HG02642 (cell line): ENCODE results near the gene COL18A1.

Experiments
- ATAC-seq: cut with Tn5 transposase; IDR thresholded peaks from one replicate; pipeline ENCODE4 v1.9.1; 2021; ENCODE audit warnings: mild to moderate bottlenecking; ENCODE audit not compliant: unreplicated experiment, poor library complexity

Gene COL18A1

DNA sequence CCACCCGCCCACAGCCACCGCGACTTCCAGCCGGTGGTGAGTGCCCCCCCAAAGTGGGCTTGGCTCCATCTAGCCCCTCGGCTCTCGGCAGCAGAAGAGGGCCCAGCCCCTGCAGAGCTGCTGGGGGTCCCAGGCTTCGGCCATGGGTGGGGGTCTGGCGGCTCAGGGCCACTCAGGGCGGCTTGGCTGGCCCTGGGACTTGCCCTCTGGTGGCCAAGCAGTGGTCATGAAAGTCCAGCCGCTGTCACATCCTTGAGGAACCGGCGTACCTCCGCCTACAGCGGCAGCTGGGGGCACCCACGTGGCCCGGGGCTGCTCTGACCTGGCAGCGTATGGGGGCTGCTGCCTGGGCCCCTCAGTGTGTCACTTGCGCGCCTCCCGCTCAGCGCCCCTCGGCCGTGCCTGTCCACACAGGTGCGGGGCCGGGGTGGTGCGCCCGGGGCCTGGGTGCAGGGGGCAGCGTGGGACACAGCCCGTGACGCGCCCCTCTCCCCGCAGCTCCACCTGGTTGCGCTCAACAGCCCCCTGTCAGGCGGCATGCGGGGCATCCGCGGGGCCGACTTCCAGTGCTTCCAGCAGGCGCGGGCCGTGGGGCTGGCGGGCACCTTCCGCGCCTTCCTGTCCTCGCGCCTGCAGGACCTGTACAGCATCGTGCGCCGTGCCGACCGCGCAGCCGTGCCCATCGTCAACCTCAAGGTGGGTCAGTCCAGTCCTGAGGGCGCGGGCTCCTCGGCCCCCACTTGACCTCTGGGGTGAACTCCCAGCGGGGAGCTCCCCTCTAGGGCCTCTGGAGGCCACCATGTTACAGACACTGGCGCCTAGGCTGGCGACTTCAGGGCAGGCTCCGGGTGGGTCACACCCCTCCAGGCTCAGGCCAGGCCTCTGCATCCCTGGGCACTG is 104.9 kb downstream of the COL18A1 start:
- no peak for ATAC-seq

DNA sequence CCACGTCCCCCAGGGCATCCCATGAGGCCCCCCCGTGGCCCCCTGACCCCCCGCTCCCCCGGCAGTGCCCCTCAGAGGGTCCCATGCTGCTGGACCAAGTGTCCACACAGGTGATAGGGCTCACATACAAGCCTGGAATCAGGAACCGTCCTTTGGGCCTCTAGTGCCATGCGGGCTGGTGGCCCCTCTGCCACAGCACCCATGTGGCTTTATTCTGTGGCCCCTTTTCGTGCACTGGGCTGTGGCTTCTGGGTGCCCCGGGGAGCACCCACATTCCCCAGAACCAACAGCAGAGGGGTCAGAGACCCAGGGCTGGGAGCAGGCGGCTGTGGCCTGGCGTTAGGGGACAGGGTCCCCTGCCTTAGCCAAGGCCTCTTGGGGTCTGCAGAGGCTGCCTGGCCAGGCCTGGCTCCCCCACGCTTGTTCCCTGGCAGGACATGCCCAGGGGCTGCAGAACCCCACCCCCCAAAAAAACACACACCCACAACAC is 105.5 kb downstream of the COL18A1 start:
- ATAC-seq: no peak

DNA sequence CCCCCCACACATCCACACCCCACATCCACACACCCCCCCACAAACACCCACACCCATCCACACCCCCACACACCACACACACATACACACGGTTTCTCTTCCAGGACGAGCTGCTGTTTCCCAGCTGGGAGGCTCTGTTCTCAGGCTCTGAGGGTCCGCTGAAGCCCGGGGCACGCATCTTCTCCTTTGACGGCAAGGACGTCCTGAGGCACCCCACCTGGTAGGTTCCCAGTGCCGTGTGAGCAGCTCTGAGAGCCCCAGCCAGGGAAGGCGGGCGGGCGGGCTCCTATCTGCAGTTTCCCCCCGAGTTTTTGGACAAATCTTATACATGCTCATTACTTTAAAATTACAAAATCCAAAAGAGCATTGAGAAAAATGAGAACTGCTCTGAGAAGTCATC is 106.0 kb downstream of the COL18A1 start:
- no peak for ATAC-seq

DNA sequence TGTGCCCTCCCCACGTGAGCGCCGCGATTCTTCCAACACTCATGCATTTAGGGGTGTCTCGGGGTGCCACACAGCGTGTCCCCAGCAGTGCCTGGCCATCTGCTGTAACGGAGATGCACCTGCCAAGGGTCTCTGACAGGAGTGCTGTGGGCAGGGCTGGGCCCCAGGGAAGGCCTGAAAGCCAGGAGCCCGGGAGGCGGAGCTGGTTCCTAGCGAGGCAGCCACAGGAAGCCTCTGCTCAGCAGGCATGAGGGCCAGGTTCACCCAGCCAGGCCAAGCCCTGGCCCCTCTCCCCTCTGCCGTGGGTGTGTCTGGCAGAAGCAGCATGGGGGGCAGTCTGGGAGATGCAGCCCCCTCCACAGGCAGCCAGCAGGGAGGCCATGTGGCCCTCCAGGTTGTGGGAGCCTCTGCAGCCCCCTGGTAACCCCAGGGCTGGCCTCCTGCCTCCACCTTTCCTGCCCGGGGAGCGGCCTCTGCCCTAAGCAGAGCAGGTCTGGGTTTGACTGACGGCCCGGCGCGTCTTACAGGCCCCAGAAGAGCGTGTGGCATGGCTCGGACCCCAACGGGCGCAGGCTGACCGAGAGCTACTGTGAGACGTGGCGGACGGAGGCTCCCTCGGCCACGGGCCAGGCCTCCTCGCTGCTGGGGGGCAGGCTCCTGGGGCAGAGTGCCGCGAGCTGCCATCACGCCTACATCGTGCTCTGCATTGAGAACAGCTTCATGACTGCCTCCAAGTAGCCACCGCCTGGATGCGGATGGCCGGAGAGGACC is 106.9 kb downstream of the COL18A1 start:
- no peak for ATAC-seq

DNA sequence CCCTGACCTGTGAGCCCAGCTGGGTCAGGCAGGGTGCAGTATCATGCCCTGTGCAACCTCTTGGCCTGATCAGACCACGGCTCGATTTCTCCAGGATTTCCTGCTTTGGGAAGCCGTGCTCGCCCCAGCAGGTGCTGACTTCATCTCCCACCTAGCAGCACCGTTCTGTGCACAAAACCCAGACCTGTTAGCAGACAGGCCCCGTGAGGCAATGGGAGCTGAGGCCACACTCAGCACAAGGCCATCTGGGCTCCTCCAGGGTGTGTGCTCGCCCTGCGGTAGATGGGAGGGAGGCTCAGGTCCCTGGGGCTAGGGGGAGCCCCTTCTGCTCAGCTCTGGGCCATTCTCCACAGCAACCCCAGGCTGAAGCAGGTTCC is 107.6 kb downstream of the COL18A1 start:
- no peak for ATAC-seq

DNA sequence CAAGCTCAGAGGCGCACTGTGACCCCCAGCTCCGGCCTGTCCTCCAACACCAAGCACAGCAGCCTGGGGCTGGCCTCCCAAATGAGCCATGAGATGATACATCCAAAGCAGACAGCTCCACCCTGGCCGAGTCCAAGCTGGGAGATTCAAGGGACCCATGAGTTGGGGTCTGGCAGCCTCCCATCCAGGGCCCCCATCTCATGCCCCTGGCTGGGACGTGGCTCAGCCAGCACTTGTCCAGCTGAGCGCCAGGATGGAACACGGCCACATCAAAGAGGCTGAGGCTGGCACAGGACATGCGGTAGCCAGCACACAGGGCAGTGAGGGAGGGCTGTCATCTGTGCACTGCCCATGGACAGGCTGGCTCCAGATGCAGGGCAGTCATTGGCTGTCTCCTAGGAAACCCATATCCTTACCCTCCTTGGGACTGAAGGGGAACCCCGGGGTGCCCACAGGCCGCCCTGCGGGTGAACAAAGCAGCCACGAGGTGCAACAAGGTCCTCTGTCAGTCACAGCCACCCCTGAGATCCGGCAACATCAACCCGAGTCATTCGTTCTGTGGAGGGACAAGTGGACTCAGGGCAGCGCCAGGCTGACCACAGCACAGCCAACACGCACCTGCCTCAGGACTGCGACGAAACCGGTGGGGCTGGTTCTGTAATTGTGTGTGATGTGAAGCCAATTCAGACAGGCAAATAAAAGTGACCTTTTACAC is 108.2 kb downstream of the COL18A1 start:
- no peak for ATAC-seq

DNA sequence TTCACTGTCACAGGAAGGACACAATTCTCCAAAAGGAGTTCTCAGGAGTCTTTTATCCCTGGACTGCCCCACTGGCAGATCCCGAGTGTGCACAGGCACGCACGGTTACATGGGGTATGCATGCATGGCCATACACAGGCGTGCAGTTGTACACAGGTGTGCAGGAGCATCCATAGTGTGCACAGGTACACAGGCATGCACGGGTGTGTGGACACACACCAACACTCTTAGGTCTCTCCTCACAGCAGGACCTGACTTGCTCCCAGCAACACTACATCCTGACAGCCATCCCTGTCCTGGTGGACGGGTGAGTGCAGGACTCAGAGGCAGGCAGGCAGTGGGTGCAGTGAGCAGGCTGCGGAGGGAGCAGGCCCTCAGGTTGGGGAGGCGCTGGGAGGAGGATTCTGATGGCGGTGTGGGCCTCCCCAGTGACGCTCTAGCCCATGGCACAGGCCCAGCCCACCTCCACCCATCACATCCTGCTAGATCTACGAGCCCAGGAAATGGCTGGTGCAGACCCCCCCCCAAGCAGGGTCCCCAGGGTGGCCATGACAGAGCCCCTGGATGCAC is 108.9 kb downstream of the COL18A1 start:
- no peak for ATAC-seq

DNA sequence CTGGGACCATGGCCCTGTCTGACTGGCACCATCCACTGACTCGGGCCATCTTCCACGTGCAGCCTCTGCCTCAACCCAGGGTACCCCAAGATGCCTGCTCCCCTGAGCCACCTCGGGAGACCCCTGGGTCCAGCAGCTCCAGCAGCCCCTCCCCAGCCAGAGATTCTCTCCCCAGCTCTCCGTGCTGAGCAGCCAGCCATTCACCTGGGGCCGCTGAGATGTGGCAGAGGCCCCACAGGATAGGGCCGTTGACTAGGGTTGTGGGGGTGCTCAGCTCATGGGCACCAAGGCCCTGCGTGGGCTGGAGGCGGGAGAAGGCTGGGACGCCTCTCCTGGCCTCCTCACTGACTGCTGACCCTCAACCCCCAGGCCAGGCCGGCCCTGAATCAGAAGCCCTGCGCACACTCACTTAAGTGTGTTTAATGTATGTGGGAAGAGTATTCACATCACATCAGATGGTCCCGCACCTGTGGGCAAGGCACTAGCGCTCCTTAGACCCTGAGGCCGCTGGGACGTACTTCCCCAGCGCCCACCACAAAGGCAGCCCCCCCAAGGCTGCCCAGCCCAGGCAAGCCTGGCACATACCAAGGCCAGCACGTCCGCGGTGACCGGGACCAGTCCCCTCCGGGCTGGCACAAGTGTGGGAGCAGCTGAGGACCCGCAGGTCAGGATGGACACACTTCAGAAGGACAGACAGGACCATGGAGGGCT is 109.5 kb downstream of the COL18A1 start:
- ATAC-seq: no peak

DNA sequence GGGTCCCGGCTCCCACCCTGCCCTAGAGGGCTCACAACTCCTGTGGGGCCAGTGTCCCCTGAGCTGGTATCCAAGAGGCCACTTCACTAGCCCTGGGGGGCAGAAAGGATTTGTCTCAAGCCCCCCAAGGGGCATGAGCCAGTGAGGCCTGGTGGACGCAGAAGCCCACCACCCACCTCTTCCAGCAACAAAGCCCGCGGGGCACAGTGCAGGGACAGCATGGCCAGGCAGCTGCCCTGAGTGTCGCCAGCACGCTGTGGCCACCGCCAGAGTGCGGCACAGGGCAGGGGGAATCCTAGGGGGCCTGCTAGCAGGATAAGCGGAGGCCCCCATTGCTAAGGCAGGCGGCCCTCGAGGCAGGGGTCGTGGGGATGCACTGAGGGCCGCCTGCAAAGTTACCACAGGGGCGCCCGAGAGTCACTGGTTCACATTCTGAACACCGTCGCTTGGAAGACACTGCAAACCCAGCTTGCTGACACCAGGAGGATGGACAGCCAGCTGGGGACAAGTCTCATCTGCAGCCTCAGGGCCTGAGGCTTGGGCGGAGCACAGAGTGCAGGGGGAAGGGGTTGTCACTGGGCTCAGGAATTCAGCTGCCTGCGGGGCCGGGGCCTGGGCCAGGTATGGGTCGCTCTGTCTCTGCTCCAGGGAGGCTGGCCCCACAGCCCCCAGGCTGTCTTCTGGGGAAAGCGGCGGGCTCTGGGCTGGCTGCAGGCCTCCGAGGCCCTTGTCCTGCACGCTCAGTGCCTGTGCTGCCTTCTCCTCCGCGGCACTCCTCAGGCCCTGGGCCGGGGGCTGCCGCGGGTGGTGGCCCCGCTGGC is 110.5 kb downstream of the COL18A1 start:
- no peak for ATAC-seq

DNA sequence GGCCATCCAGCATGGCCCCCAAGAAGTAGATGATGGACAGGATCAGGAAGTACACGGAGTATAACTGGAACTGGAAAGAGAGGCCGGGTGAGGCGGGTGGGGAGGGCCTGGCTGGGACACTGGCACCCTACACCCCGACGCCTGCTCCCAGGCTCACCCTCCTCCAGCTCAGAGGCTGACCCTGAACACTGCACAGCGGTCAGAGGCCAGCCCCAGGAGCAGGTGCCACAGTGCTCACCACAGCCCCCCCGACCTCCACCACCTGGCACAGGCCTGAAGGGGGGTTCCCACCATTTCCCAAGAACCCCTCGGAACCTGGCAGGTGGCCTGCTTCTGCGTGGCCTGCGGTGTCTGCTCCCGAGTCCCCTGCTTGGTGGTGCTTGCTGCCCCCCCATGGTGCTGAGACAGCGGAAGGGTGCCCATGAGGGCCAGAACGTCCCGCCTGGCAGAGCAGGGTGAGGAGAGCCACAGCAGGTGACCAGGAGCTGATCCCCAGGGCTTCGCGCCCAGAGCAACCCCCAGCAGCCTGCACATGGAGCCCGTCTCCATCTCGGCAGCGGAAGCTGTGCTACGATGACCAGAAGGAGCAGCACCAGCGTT is 111.2 kb downstream of the COL18A1 start:
- no peak for ATAC-seq

DNA sequence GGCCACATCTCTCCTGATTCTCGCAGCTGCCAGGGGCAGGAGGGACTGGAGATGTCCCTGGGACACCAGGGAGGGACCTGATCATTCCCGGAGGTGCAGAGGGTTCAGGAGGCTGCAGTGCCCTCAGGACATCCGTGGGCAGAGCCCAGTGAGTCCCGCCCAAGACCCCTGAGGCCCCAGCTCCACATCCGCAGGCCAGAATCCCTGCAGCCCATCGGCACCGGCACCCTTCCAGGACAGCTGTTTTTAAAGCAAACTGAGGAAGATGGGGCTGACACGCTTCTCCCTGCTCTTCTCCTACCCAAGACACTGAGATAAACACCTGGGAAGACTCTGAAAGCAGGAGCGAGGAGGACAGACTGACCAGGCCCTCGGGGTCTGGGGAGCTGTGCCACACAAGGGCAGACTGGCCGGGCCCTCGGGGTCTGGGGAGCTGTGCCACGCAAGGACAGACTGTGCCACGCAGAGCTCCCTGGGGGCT is 111.7 kb downstream of the COL18A1 start:
- ATAC-seq: no peak

DNA sequence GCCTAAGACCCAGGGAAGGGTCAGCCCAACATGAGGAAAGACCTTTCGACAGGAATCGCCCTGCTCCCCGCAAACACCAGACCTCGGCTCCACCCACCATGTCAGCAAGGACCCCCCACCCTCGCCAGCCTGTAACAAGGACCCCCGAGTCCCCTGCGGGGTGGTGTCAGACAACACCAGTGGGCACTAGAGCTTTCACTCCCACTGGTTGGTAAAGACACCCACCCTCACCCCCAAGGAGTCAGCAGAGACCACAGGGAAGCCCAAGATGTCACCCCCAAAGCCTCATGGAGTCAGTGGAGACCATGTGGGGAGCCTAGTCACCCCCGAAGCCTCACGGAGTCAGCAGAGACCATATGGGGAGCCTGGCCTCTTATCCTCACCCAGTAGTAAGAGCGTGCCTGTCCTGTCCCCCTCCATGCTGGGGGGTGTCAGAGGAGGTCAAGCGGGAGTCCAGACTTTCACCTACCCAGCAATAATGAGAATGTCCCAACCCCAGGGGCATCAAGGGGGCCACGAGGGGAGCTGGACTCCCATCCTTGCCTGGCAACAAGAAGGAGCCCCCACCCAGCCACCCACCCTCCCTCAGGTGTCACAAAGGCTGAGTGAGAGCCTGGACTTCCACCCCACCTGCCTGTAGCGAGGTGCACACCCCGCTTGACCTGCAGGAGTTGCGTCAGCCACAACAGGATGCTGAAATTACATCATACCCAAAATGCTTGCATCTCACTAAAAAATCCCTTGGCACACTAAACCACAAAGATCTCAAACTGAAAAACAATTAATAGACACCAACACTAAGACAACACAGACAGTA is 112.5 kb downstream of the COL18A1 start:
- no peak for ATAC-seq

DNA sequence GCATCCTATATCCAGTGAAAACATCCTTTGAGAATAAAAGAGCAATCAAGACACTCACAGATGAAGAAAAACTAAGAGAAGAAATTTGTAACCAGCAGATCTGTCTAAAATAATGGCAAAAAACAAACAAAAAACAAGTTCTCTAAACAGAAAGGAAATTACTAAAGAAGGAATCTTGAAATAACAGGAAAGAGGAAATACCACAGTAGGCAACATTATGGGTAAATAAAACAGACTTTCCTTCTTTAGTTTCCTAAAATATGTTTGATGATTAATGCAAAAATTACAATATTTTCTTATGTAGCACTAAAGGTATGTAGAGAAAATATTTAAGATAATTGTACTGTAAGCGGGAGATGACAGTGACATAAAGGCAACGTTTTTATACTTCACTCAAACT is 113.8 kb downstream of the COL18A1 start:
- no peak for ATAC-seq

DNA sequence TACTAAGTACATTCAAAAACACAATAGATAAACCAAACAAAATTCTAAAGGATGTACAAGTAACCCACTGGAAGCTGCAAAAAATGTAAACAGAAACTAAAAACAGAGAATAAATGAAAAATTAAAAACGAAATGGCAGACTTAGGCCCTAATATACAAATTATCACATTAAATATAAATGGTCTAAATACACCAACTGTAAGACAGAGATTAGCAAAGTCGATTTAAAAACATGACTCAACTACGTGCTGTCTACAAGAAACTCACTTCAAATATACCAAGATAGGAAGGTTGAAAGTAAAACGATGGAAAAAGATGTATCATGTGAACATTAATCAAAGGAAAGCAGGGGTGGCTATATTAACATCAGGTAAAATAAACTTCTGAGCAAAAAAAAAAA is 114.2 kb downstream of the COL18A1 start:
- no peak for ATAC-seq

DNA sequence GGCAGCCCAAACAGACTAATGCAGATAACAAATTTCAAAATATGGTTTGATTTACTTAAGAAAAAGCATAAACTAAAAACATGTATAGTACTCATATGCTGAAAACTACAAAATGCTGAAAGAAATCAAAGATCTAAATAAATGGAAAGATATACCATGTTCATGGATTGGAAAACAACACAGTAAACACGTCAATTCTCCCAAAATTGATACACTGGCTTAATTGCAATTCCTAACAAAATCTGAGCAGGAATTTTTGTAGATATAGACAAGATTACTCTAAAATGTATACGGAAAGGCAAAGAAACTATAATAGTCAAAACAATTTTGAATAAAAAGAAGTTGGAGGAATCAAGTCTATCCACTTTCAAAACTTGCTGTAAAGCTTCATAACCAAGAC is 116.3 kb downstream of the COL18A1 start:
- ATAC-seq: no peak

DNA sequence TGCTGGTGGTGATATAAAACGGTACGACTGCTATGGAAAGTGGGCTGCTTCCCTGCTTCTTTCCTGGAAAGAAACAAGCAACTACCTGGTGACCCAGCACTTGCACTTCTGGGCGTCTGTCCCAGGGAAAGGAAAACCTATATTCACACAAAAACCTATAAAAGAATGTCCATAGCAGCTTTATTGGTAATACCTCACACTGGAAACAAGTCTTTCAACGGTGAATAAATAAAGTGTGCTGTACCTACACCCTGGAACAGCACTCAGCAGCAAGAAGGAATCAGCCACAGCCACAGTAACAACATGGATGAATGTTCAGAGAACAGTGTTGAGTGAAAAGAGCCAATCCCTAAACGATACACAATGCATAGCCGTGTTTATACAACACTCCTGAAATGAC is 117.4 kb downstream of the COL18A1 start:
- no peak for ATAC-seq

DNA sequence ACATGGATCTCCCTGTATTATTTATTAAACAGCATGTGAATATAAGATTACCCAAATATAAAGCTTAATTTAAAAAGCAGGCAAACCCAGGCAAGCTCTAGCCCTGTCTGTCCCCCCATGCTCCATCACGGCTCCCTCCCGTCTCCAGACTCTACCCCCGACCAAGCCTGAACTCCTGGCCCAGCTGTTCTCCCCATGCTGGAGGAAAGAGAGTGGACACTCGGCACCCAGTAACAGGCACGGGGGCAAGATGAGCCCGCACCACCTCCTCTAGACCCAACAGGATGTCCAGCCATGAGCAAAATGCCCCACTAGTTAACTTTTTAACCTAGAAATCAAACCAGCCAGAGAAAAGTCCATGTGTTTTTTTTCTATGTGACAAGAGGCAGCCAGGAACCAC is 118.0 kb downstream of the COL18A1 start:
- no peak for ATAC-seq
